Stimulated activated naive CD8-positive, alpha-beta T cell treated with anti-CD3 and anti-CD28 coated beads, Interleukin-15, Interleukin-2, amounts not matched to agents 100 U/mL and 50 U/mL, for 24 hours (primary cell): ENCODE results near the gene RAD51B.
"Not testable (repeated sequence)": the region's sequence is repeated elsewhere in the genome, so short reads cannot be mapped to it uniquely, and the experiment has no call there.

Experiments
- ATAC-seq: fragments of 150-1000 bp; cut with Tn5 transposase; one replicate; pipeline ENCODE4 v1.10.0; 2021
- DNase-seq: peaks from one replicate; pipeline ENCODE4 v3.0.0; 2021

Gene RAD51B

DNA sequence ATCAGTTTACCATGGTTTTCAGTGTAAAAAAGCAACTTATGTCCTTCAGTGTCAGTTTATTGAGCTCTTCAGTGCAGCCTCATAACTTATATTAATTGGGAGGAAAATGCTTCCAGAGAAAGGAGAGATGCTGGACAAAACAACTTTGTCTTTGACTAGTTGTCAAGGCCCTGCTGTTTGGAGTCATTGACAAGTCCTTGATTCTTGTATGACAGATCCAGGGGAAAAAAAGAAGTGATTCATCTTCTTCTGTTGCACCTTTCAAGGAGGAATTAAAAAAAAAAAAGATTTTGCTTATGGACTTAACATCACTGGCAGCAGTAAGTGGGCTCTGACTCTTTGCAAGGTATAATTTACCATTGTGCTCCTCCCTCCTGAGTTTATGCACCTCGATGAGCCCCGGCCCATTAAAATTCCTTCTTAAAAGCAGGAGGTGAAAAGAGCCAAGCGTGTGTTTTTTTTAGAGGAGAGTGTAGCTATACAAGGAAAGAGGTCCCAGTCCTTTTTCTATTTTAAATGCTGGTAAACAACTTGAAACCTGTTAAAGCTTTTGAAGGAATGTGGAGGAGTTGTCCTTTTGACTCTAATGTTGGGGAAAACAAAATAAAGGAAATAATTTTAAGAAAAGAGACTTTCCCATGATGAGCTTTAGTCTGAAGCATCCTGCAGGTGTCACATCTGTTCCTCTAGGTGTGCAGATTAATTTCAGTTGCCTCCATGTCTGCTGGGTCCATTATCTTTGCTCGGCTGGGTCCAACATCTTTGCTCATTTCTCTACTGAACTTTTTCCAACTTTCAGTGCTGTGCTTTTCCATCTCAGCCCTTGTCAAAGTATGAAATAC is 431.6 kb downstream of the RAD51B start:
- DNase-seq (no peak), ATAC-seq (no peak)

DNA sequence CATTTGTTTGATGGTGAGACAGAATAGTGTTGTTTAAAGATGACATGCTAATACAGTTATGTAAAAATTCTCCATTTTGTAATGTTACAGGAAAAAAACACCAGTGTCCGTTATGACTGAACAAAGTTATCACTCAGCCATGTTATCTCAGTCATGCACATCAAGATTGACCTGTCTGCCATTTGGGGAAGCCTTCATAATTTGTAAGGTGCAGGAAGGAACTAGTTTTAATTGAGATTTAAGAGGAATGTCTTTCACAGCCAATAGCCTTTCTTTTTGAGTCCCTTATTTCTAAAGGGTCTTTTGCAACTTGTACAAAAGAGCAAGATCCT is 432.2 kb downstream of the RAD51B start:
- ATAC-seq (no peak), DNase-seq (no peak)

DNA sequence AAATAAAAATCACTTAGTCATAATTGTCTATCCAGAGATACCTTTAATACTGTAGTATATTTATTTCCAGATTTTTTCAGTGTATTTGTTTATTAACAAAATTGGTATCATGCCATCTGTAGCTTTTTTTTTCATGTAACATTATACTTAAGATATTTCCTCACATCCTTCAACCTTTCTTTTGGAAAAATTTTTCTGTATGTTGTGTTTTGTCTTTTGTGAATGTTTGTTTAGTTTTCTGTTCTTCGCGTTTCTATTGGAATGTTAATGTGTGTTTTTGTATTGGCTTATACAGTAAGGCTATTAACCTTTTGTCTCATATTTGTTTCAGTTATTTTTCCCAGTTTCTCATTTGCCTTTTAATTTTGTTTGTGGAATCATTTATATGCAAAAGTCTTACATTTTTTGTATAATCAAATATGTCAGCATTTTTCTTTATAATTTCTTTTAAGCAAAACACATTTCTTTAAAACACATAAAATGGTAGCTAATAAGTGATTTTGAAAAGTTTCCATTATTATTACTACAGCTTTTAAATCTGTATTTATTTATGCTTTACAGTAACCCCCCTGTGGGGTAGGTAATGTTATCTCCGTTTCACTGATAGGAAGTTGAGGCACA is 433.7 kb downstream of the RAD51B start:
- ATAC-seq (no peak), DNase-seq (no peak)

DNA sequence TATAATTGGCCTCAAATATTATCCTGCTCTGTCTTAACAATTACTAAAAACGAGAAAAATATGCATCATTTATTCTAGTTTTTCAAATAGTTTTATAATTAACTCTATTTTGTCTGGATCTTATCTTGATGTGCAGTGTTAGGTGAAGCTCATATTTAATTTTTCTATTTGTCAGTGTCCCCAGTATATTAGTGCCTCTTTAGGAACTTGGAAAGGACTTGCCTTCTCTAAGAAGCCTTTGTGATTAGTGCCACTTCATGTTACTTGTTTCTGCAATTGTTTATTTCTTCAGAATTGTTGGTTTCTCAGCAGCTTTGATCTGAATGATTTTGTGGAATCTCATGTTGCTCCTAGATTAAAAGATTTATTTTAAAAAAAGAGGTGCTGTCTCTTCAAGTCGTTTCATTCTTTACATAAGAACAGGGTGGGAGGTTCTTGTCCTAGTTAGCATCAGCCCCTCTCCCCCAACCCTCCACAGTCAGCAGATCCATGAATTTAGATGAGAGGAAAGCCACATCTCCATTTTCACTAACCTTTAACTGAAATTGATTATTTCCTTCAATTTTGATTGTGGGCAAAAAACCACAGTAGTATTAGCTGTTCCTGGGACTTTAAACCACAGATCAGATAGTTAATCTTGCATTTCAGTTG is 434.4 kb downstream of the RAD51B start:
- DNase-seq (no peak), ATAC-seq (no peak)

DNA sequence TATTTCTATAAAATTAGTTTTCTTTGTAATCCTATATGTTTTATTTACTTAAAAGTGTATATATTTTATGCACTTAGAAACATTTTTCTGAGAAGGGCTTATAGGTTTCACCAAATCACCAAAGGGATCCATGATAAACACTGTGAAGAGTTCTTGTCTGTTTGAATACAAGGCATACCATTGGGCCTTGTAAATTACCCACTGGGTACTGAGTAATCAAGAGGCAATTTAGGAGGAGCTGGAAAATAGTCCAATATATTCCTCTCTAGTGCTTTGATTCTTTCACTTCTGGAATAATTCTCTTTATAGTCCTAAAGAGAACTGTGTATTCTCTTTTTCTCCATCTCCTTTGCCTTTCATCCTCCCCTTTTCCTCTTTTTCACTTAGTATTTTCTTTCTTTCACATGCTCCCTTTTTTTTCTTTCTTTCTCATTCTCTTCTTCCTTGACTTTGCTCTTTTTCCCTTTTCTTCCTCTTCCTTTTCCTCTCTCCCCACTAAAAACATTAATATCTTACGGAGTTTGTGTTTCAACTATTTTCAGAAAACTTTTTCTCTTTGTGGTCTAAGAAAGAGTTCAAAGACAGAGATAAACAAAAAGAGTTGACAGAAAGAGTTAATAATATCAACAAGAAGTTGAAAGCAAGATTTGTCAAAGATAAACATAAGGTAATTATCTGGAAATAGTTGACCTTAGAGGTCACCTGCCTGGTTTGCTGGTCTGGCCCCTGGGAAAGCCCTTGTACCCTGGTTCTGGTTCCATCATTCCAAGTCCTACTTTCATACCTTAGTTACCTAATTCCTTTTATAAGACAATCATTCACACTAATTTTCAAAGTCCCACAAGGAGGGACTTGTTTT is 435.3 kb downstream of the RAD51B start:
- DNase-seq (no peak), ATAC-seq (no peak)

DNA sequence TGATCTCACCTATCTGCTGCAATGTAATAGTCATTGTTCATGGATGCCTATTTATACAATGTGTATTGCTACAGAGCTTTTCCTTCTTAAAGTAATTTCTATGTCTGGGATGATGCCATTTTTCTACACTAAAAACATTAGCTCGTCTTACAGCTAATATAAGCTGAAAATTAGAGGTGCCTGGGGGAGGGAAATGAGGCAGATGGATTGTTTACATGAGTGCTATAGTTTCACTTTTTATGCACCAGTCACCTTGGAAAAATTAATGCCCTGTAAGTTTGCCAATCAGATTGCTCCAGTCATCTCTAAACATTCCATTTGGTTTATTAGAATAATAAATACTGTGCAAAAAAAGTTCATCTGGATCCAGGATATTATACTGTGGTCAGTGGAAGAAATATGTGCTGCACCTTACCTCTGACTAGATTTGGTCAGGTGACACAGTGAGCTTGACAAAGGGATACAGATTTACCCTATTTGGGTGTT is 436.2 kb downstream of the RAD51B start:
- no peak for DNase-seq
- ATAC-seq: no peak

DNA sequence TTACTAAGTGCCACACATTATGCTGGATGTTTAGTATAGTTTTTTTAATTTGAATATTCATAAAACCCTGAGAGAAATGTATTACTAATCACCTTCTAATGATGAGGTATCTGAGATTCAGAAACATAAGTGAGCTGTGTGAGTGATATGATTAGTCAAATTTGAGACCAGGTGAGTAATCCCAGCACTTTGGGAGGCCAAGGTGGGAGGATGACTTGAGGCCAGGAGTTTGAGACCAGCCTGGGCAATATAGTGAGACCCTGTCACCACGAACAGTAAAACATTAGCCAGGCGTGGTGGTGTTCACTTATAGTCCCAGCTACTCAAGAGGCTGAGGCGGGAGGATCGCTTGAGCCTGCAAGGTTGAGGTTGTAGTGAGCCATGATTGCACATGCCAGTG is 438.4 kb downstream of the RAD51B start:
- DNase-seq: no peak
- ATAC-seq: no peak

DNA sequence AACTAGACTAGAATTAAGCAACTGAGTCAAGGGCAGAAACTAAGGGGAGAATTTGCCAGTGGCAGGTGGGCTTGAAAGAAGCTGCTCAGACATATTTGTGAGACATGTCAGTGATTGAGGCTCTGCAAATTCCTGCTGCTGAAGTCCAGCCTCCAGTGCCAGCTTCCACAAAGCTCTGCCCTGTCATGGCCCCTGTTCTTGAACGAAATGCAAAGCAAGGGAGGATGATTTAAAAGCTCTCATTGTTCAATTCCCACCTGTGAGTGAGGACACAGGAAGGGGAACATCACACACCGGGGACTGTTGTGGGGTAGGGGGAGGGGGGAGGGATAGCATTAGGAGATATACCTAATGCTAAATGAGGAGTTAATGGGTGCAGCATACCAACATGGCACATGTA is 439.4 kb downstream of the RAD51B start:
- not testable (repeated sequence) for ATAC-seq

DNA sequence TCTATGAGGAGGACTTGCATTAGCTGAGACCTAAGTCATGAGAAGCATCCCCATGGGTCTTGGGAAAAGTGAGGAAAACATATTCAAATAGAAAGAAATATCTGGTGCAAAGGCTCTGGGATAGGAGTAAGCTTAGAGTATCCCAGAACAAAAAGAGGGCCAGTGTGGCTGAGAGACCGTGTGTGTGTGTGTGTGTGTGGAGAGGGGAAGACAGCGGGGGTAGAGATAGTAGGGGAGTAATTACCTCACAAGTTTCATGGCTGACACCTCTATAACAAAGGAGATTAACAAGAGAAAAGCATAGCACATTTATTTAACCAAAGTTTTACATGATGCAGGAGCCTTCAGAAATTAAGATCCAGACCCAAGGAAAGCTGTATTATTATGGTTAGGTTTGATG is 440.5 kb downstream of the RAD51B start:
- ATAC-seq (no peak), DNase-seq (no peak)

More for the DNA sequence above, 439.4 kb downstream of the RAD51B start:
- not testable (repeated sequence) for DNase-seq

DNA sequence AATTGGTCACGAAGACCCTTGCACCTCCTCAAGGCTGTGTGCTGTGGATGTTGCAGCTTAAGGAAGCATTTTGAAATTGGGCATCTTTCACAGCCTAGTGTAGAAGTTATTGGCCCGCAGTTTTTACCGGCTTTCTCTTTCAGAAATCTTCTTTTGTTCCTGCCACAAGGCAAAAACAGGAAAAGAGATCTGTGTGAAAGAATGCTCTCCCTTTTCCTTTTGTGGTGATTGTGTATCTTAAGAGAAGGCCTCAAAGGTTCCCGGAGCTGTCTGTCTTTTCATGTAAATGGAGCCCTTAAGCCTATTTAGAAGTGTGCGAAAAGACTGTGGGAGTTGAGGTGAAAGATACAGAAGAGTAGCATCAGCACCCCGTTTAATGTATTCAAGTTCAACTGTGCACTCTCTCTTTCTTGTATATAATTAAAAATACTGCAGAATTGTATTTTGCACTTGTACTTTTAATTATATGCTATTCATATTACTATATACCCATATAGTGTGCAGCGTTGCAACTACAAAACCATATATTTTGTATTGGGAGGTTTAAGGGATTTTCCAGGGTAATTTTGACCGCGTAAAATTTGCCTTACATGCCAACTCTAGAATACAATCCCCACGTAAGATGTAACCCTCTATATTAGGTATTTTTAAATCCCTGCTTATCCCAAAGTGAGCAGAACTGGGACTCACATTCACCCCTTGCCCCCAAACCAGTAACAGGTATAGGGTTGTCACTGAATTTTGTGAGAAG is 441.7 kb downstream of the RAD51B start:
- ATAC-seq: no peak
- DNase-seq: no peak

DNA sequence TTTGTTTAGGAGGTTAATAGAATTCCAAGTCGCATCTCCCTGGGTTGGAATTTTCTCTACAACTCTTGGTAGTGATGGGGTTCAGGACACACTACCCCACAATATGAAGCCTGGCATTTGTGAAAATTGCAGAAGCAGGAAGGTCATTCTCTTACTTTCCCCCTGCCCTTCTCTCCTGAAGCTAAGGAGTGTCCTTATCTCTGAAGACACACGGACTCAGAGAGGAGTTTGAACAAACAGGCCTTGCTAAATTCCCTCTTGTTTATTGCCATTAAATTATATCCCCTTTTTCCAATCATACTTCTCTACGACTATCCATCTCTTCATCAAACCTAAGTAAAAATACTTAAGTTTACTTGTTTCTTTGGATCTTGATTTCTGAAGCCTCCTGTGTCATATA is 443.0 kb downstream of the RAD51B start:
- ATAC-seq (no peak), DNase-seq (no peak)

DNA sequence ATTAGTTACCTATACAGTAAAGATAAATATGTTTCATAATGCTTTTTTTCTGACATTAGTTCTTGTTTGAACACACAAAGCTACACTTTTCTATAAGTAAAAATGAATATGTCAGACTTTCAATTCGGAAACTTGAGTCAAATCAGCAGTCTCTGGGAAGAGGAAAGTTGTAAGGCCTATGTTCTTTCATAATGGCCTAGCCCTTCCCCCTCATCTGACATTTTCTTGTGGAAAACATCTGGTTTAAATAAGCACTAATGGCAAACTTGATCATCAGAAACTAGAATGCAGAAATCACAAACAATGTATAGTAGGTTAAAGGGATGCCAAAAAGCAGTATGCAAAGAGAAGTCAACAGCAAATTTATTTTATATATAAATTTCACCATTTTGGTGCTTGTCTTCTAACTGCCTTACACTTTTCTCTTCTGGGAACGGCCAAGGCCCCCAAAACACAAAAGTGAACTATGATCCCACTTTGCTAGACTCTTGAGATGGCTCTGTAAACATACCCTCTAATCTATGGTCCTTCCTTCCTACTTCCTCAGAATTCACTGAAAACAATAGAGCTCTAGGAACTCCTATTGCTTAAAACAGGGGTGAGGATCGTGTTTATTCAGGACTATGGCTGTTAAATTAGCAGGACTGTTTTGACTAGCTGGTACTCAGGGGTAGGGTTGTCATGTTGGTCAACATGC is 444.1 kb downstream of the RAD51B start:
- no peak for DNase-seq
- no peak for ATAC-seq

DNA sequence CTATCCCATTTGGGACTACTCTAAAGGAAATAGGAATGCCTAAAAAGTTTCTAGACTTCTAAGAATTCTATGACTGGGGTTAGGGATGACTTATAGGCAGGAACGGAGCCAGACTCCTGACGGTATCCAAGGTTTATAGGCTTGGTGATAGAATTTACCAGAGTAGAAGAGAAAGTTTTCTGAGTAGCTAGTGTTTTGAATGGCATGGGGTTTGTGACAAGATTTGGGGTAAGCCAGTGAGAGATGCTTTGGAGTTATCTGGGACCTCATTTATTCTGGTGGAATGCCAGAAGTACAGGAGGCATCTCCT is 444.6 kb downstream of the RAD51B start:
- no peak for ATAC-seq
- no peak for DNase-seq

DNA sequence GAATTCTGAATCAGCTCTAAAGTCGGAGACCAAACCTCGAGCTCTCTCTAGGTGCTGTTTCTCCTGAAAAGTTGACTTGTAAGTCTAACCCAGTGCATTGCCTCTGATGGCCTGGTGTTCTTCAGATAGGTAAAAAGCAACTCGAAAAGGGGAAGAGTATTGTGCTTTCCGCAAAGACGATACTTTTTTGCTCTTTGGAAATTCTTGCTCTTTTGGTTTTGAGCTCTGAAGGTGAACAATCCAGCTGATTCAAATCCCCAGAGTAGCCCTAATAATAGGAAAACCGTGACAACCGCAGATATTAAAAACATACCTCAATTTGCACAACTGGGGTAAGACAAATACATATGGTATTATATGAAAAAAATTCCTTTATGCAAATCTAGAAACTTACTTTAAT is 447.4 kb downstream of the RAD51B start:
- ATAC-seq: no peak
- no peak for DNase-seq

DNA sequence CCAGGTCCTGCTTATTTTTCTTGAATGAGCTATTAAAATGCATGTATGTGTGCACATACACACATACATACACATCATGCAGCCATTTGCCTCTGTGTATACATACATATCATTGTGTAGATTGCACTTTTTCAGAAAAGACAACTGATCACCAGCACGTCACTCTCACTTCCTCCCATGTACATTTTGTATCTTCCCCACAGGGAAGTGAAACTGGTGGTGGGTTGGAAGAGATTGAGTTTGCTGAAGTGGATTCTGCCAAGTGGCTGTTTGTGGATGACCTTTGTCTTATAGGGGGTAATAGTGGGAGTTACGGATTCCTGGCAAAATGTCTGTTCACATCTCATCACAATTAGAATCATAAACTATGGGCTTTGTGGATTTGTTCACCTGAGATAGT is 448.6 kb downstream of the RAD51B start:
- DNase-seq: no peak
- ATAC-seq: peak; percentile 57

DNA sequence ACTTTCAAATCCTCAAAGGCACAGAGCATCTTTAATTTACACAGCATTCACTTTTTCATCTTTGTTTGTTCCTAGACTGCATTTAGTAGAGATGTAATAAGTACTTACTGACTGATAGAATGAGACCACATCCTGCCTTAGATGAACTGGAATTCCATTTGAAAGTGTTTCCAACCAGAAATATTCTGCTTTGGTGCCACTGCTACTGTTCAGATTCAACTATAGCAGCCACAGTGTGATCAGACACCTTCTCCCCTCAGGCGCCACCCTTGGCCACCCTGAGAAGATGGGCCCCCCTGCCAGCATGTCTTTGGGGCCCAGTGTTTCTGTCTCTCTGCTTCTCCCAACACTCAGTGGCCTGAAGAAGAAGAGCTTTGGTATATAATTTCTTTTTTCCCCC is 449.1 kb downstream of the RAD51B start:
- DNase-seq: no peak
- no peak for ATAC-seq

DNA sequence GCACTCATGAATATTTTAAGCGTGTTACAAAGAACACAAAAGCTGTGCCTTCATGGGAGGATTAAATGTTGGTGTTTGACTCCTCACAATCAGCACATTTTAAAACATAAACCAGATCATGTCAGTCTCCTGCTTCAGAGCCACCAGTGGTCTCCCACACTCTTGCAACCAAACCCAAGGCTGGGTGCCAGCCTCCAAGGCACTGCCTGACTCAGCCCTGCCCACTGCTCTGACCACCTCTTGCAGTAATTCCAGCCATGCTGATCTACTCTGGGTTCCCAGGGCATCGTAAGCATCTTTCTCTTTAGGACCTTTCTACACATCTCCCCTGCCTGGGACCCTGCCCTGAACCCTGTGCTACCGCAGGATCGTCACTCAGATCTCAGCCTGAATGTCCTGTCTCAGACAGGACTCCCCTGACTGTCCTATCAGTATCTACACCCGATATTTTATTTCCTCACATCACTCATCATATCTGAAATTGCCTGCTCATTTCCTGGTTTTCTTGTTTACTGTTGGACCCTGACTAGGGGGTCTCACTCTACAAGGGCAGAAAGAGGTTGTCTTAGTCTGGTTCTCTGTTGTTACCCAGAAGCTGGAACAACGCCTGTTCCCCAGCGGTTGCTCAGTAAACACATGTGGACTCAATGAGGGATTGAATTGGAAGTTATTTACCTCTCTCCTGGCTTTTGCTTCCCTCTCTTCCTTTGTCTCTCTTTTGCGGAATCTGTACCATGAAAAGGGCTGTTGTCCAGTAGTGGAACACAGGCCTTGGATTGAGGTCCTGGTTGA is 449.8 kb downstream of the RAD51B start:
- ATAC-seq: peak; percentile 77
- no peak for DNase-seq

DNA sequence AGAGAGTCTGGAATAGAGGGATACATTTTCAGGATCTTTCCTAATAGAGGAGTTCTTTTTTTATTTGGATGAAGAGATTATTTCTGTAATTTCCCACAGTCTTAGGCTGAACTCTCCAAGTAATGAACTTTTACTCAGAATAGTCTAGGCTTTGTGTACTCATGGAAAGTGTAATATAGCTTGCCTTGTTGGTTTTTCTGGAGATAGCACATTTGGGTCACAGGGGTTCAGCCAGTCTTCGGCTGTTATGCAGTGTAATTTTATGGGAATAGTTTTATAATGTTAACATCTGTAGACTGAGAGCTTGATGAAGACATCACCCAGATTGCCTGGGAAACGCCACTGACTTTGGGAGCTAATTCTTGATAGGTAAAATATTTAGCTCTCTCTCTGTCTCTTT is 450.8 kb downstream of the RAD51B start:
- ATAC-seq: no peak
- no peak for DNase-seq

DNA sequence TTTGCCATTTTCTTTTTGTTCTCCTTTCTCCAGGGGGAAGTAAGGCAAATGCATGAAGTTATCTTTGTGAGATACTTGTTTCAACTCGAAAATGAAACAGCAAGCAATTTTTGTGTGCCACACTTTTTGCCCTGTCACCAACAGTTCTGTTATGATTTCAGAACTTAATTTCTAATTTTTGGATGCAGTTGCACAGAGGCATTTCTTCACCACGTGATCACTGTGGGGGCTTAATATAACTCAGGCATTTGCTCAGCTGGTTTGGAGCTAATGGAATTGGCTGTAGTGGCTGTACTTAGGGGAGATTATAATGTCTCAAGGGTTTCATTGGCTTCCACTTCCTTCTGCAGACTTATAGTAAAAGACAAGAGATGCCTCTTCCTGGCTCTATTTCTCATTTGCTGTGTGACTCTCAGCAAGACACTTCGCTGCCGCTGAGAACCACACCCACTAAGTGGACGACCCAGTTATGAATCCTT is 452.4 kb downstream of the RAD51B start:
- DNase-seq (no peak), ATAC-seq (no peak)

DNA sequence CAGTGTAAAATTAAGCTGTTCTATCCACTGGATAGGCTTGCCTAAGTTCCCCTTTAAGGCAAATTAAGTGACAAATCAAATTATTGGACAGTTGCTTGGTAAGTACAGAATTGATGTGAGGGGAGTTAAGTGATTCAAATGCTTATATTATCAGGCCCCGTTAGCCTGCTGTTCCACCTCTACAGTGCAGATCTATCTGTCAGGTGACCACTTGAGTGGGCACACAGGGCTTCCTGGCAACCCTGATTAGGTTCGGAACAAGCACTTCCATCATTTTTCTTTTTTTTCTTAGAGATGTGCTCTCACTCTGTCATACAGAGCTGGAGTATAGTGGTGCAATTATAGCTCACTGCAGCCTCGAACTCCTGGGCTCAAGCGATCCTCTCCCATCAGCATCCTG is 453.8 kb downstream of the RAD51B start:
- ATAC-seq (no peak), DNase-seq (no peak)
